Transverse colon (tissue), 4 donors: ENCODE results near the gene SVIP.

Source experiments
- CTCF ChIP-seq, 5 experiments: fragments of 200-600 bp in 3 of 5; fragments of 450-650 bp in 2 of 5; sonication (generic) in 3 of 5; IDR thresholded peaks; 1 replicate in 2 of 5; 2 replicates in 3 of 5; pipeline ENCODE4 v1.5.1; 2016 to 2017; ENCODE audit warnings: antibody characterized with exemption in 5 of 5, inconsistent platforms in 3 of 5, mild to moderate bottlenecking in 2 of 5, moderate library complexity in 1 of 5
- POLR2AphosphoS5 ChIP-seq, 3 donors: sonication (generic); formaldehyde crosslinking; IDR thresholded peaks; one replicate each; pipeline ENCODE4 v1.6.1; 2016; ENCODE audit warnings: antibody characterized with exemption in 3 of 3

- no peak for TF ChIP-seq CTCF (IDR thresholded peaks at IDR 0.05)
- no peak for TF ChIP-seq POLR2AphosphoS5 (IDR thresholded peaks at IDR 0.05)
These were observed 60.5 kb downstream of the SVIP start for GRCh38 chr11:22769081-22769480.
